Body of pancreas (tissue), 4 donors: ENCODE measurements around the gene VASH1.

Source experiments
- CTCF ChIP-seq, 7 experiments: fragments of 450-650 bp in 4 of 7; fragments of 200-600 bp in 3 of 7; sonication (generic) in 3 of 7; IDR thresholded peaks; one replicate each; pipeline ENCODE4 v1.5.1; 2016 to 2019; ENCODE audit warnings: antibody characterized with exemption in 7 of 7
- POLR2A ChIP-seq, 3 donors: fragments of 450-650 bp; IDR thresholded peaks; one replicate each; pipeline ENCODE4 v1.6.1; 2016; ENCODE audit warnings: antibody characterized with exemption in 3 of 3, mild to moderate bottlenecking in 2 of 3

GRCh38 chr14:76827696-76828296 is 66.5 kb downstream of the VASH1 start:
- TF ChIP-seq CTCF (IDR thresholded peaks at IDR 0.05) (no peak), POLR2A (IDR thresholded peaks at IDR 0.05) (no peak)
